ENCODE measurements around the gene PFN3. TPM values are rescaled to one million over a fixed set of nuclear protein-coding genes. Genes with fewer than 3 reads are reported as not detected.

The PFN3 gene, protein sequence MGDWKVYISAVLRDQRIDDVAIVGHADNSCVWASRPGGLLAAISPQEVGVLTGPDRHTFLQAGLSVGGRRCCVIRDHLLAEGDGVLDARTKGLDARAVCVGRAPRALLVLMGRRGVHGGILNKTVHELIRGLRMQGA
- total RNA-seq (2014; rRNA removed; shearing (Covaris generic)) = not detected in 2 replicates

DNA sequence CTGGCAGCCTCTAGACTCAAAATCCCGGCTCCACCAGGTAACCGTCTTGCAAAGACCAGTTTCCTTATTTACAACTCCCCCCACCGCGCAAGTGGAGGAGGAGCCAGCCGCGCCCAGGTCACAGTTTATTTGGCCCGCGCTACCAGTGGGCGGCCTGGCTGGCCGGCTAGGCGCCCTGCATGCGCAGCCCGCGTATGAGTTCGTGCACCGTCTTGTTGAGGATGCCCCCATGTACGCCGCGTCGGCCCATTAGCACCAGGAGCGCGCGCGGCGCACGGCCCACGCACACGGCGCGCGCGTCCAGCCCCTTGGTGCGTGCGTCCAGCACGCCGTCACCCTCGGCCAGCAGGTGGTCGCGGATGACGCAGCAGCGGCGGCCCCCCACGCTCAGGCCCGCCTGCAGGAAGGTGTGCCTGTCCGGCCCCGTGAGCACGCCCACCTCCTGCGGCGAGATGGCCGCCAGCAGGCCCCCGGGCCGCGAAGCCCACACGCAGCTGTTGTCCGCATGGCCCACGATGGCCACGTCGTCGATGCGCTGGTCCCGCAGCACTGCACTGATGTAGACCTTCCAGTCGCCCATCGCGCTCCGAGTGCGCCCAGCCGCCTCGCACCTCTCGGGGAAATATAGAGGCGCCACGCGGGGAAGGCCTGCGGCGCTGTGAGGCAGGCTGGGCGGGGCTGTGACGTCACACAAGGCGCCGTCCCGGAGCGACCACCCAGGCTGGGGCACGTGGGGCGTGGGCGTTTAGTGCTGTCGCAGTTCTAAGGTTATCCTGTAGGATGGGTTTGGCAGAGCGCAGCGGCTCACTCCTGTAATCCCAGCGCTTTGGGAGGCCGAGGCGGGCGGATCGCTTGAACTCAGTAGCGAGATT, at the start of gene PFN3:
Gene PFN3, minus strand, starts transcription at position 665 of the 872 bp plus-strand sequence. Its CDS starts 85 bp downstream, at position 580.
- in situ Hi-C loops (cut with HindIII; ENCODE audit: low sequenced_read_pairs) = no loop called here
- DNase-seq (ENCODE audit: low spot score) = no peak

DNA sequence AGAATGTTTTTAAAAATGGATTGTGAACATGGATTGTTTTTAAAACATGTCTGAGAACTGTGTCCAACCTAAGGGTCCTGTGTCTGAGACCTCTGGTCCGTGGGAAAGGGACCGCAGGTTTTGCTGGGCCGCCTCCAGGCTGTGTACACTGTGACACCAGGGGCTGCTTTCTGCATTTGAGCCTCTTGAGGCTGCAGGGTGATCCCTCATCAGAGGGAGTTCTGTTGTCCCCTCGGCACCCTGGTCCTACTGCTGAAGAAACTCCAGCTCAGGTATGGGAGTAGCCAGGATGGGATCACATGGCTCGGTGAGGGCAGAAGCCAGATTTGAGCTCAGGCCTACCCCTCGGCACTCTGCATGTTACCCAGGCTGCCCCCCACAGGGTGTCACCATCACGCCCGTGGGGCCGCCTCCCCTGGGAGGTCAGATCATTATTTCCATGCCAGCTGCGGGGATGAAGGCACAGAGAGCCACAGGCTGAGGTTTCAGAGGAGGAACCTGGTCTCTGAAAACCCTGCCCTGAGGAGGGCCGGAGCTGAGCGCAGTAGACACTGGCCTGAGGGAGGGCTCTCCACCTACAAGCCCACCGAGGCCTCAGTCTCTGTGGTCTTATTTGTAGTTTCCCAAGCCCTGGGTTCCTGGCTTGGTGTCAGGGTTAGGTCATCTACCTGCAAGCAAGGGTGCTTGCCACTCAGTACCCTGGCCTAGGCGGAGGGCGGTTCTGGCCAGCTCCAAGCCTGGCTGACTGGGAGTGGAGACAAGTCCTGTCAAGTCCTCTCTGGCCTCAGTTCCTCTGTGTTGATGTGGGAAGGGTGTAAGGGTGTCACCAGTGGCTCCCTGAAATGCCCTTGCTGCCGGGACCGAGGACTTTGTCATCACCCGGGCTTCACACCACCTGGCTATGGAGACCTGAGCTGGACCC, 48.9 kb upstream of the PFN3 start:
- no peak for DNase-seq (ENCODE audit: low spot score)
- in situ Hi-C loops (cut with HindIII; ENCODE audit: low sequenced_read_pairs) = loop anchor here (5.0 to 10.0 kb wide), 2 partner anchors 42 to 105 kb away; partner anchors contain the start of gene F12

DNA sequence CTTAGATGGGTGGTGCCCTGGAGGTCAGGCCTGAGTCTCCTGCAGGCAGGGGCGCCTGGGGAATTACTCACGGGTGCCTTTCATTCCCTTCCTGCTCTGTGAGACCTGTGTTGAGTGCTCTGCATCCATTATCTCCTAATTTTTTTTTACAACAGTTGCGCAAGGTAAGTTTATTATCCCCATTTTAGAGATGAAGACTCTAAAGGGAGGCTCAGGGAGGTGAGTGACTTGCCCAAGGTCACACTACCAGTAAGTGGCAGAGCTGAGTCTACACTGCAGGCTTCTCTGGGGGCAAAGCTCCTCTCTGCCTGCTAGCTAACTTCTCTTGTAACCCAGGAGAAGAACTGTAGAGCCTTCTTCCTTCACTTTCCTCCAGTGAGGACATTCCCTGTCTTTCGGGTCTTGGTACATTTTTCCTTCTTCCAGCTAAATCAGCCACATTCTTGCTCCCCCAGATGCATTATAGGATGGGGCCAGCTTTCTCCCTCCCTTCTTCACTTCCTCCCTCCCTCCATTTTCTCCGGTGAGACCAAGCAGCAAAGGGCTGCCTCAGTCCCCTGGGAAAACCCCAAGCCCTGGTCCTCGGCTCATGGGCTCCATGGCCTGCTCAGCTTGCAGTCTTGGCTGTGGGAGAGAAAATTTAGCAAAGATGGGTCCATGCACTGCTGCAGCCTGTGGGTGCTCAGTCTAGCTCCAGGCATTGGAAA, 47.9 kb upstream of the PFN3 start:
- in situ Hi-C loops (cut with HindIII; ENCODE audit: low sequenced_read_pairs) = loop anchor here (5.0 to 10.0 kb wide), 2 partner anchors 41 to 104 kb away; partner anchors contain the start of gene F12
- no peak for DNase-seq (ENCODE audit: low spot score)

DNA sequence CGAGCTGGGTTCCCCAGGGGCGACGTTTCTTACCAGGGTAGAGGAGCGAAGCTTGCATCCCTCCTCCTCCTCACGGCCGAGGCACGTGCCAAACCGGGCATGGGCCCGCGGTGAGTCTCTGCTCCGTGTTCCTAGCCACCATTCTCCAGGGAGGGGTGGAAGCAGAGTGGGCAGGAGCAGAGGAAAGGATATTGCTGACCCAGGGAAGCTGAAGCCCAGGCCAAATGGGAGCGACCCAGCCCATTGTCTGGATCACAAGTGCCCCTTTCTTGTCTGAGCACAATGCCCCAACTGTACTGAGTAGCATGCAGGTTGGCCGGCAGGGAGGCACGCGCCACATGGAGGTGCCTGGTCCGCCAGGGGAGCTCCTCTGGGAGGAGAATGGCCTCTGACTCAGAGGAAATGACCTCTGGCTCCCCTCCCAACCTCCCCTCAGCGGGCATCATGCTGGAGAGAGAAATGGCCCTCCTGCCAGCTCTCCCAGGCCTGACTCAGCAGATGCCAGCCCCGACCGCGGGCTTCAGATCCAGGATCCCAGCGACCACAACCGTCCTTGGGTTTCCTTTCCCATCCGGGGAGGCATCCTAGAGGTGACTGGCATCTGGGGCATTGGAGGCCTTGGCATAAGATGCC, 47.3 kb upstream of the PFN3 start:
- in situ Hi-C loops (cut with HindIII; ENCODE audit: low sequenced_read_pairs) = loop anchor here (5.0 to 10.0 kb wide), 2 partner anchors 40 to 103 kb away; partner anchors contain the start of gene F12

DNA sequence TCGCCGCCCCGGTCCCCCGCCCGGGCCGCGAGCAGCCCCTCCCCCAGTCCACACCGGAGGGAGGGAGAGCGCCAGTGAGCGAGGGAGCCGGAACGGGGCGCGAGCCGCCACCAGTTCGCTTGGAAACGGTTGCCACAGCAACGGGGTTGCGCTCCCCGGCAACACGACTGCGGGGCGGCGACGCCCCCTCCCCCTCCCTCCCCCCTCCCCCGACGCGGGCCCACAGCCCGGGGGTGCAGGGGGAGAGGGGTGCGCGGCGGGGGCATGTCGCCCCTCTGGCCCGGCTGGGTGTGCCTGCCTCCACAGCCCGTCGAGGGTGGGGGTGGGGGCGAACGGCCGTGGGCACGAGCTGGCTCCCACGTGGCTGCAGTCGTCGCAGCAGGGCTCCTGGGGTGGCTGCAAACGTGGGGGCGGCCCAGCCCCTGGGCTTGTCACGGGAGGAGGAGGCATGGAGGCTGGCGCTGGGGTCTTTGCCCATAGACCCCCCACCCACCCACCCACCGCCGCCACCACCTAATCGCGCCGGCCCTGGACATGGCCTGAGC, 46.7 kb upstream of the PFN3 start:
- DNase-seq (ENCODE audit: low spot score) = peak; percentile 52
- in situ Hi-C loops (cut with HindIII; ENCODE audit: low sequenced_read_pairs) = loop anchor here (5.0 to 10.0 kb wide), 2 partner anchors 40 to 102 kb away; partner anchors contain the start of gene F12

More for the DNA sequence above, 47.3 kb upstream of the PFN3 start:
- DNase-seq (ENCODE audit: low spot score) = peak; percentile 36

DNA sequence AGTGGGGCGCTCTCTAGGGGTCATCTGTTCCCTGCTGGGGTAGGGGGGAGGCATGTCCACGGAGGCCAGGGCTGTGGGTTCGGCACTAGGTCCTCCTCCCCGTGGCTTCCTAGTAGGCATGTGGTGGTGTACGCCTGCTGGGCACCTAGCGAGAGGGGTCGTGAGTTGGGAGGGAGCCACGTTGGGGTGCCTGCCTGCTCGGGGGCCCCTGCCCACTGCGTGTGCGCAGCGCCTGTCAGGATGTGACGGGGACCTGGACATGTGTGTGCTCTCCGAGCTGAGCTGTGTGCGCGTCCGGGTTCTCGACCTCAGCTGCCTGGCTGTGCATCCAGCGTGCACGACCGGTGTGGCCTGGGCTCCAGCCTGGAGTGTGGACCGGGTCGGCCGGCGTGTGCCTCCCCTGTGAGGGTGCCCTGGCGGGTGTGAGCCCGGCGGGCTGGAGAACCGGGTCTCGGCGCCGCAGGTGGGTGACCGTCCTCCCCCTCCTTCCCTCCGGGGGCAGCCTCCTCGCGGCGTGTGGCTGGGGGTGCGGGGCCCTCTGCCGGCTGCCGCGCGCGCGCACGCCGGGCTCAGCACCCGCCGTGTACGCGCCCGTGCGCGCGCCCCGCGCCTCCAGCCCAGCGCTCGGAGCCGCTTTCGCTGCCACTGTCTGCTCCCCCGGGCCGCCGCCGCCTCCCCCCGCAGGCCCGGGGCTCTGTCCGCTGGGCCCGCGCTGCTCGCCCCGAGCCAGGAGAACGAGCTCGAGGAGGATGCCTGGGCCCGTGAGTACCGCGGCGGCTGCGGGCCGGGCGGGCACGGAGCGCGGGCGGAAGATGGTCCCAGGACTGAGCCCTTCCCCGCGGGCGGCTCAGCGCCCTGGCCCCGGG, 46.0 kb upstream of the PFN3 start, which contains the start of gene PRR7:
Gene PRR7, plus strand, starts transcription at position 615 of the 866 bp plus-strand sequence. CDS start 8,254 bp downstream, outside the sequence.
- peak; percentile 70 for DNase-seq (ENCODE audit: low spot score)
- in situ Hi-C loops (cut with HindIII; ENCODE audit: low sequenced_read_pairs) = loop anchor here (5.0 to 10.0 kb wide), 2 partner anchors 39 to 102 kb away; partner anchors contain the start of gene F12

DNA sequence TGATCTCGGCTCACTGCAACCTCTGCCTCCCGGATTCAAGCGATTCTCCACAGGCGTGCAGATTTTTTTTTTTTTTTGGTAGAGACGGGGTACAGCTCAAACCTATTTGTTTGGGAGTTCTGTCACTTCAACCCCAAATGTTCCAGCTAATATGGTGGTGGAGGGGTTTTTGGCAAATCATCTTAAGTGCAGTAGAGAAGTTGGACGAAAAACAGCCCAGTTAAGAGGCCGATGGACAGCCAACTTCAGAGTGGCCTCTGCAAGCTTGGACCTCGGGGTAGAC, 45.4 kb upstream of the PFN3 start:
- DNase-seq (ENCODE audit: low spot score) = no peak
- in situ Hi-C loops (cut with HindIII; ENCODE audit: low sequenced_read_pairs) = loop anchor here (5.0 to 10.0 kb wide), 2 partner anchors 39 to 101 kb away; partner anchors contain the start of gene F12

DNA sequence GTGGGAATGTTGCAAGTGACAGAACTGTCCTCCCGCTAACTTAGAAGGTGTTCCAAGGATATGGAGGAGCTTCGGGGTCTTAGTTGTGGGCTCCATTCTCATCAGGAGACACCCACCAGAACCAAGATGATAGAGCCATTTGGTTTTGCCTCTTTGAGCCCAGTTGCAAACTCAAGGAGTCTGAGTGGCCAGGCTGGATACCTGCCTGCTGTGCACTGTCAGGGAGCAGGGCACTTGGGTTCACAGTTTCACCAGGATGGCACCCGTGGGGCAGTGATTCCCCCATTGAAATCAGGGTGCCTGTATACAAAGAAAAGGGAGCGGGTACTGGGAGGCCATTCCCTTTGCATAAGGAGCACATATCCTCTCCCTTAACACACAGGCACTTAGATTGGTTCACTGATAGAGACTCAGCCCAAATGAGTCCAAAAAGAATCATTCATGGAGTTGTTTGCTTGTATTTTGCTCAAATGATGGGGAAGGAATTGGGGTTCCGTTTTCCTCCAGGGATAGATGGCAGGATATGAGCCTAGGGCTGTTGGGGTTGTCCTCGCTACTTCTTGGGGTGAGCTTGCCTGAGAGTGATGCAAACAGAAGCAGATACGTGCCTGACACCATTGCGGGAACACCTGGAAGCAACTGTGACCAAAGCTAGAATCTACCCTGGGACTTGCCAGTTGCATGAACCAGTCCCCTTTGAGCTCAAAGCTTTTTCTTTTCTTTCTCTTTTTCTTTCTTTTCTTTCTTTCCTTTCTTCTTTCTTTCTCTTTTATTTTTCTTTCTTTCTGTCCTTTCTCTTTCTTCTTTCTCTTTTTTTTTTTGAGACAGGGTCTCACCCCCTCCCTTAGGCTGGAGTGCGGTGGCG, 44.8 kb upstream of the PFN3 start:
- in situ Hi-C loops (cut with HindIII; ENCODE audit: low sequenced_read_pairs) = loop anchor here (5.0 to 10.0 kb wide), 2 partner anchors 38 to 100 kb away; partner anchors contain the start of gene F12
- DNase-seq (ENCODE audit: low spot score) = no peak

DNA sequence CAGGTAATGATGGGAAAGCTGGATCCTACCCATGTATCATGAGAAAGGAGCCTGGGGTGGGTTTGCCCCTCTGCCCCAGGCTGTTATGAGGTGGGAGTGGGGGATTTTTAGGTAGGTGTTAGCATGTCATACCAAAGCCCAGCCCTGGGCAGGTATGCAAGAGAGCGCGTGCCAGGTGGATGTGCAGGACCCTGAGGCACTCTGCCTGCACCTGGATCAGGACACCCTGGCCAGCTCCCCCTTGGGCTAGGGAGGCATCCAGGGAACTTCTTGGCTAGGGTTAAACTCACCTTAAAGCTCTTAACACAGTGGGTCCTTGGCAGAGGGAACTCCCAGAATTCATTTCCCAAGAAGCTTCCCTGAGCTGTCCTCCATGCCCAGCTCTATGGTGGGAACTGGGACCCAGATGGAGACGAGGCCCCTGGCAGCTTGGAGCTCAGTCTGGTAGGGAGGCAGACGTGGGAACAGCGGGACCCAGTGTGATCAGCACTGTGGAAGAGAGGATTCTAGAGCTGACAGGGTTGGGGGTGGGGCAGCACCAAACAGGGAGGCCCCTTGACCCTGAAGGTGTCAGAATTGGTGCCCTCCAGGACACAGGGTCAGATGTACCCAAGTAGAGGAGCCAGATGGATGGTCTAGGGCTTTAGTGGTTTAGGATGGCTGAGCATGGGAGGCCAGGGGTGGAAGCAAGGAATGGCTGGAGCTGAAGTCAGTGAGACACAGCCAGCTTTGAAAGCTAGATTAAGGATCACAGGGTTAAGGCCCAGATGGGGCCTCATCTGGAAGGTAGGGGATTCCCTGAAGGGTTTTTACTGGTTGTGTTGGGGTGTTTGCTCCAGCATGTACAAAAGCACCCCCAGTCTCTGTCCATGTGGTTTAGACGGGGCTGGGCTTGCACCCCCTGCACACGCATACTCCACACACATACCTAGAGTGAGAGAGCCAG, 43.9 kb upstream of the PFN3 start:
- no peak for DNase-seq (ENCODE audit: low spot score)
- in situ Hi-C loops (cut with HindIII; ENCODE audit: low sequenced_read_pairs) = loop anchor here (5.0 to 10.0 kb wide), 2 partner anchors 37 to 100 kb away; partner anchors contain the start of gene F12

DNA sequence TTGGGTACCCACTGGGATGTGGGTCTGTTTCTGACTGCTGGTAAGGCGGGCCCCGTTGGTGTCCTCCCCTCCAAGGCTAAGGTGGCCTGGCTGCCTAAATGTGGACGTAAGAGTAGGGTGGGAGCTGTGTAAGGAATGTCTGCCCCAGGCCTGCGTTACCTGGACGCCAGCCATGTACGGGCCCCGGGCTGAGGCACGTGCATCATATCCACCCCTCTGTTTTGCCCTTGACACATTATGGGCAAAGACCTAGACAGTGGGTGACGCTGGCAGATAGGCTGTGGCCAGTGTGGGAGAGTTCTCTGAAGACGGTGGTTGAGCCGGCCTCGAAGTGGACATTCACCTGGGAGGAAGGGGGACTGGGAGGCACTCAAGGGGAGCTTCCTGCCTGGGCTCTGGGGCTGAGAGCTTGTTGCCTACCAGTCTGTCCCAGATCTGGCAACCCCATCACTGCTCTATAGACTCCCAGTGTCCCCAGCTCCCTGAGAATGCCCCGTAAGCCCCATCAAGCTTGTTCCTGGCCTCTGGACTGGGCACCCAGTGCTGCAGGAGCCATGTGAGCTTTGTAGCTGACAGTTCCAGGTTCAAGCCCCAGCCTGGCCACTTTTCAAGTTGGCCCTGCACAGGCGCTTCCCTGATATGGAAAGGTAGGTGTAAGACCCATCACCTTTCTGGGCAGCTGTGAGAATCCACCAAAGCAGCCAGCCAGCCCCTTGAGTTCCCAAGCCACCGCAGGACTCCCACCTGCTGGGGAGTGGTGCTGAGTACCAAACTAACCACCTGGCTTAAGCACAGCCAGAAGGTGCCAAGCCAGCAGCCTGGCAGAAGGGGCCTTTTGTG, 42.9 kb upstream of the PFN3 start:
- no peak for DNase-seq (ENCODE audit: low spot score)
- in situ Hi-C loops (cut with HindIII; ENCODE audit: low sequenced_read_pairs) = loop anchor here (10.0 kb wide), 1 partner anchor 99 kb away; no protein-coding TSS in a partner anchor

DNA sequence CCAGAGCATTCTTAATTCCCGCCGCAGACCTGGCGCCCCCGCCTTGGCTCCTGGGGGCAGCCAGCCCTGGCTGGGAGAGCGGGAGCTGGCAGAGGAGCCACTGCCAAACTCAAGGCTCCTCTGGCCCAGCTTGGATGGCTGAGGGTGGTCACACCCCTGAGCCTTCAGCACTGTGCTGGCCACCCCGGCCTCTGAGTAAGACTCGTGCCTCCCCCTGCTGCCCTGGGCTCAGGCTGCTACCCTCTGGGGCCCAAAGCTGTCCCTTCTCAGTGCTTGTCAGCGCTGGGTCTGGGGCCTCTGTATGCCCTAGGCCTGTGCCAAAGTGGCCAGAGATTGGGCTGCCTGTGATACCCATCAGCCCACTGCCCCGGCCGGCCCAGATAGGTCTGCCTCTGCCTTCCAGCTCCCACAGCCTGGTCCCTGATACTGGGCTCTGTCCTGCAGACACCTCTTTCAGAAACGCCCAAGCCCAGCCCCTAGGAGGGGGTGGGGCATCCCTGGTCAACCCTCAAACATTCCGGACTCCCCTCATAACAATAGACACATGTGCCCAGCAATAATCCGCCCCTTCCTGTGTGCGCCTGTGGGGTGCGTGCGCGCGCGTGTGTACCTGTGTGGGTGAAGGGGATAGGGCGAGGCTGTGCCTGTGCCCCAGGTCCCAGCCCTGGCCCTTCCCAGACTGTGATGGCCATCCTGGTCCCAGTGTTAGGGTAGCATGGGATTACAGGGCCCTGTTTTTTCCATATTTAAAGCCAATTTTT, 41.8 kb upstream of the PFN3 start:
- no peak for DNase-seq (ENCODE audit: low spot score)
- in situ Hi-C loops (cut with HindIII; ENCODE audit: low sequenced_read_pairs) = loop anchor here (10.0 kb wide), 1 partner anchor 97 kb away; no protein-coding TSS in a partner anchor

DNA sequence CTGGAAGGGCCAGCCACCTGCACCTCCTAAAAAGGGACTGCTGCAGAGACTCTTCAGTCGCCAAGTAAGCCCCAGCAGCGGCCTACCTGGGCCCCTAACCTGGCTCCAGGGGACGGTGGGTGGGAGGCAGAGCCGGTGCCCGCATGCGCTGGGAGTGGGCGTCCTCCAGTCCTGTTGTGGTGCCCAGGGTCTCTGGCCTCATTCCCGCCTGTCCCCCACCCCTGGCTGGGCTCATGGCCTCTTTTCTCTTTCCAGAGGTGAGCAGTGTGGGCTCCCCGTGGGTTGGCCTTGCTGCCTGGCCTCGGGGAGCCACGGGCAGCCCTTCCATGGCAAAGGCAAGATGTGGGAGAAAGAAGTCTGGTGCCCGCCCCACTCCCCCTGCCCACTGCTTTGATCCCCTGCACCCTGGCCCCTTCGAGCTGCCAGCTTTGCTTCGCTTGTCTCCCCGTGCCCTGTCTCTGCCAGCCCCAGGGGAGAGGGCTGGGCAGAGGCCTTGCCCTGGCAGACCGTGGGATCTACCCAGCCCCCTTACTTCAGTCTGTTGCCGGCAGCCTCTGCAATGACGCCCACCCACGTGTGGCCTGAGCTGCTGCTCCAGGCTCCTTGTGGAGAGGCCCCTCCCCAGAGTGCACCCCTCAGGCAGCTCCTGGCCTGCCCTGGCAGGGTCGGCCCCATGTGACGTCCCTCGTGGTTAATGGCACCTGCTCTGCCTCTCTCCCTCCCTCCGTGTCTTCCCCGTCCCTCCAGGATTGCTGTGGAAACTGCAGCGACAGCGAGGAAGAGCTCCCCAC, 40.7 kb upstream of the PFN3 start:
- in situ Hi-C loops (cut with HindIII; ENCODE audit: low sequenced_read_pairs) = loop anchor here (10.0 kb wide), 1 partner anchor 96 kb away; no protein-coding TSS in a partner anchor
- DNase-seq (ENCODE audit: low spot score) = no peak
